Subcutaneous abdominal adipose tissue (tissue), 5 donors: Measurements from ENCODE around the gene CACNA1H.
"Not testable (repeated sequence)": the region's sequence is repeated elsewhere in the genome, so short reads cannot be mapped to it uniquely, and the experiment has no call there.

Experiments
- H3K27ac ChIP-seq: one replicate; pipeline ENCODE4 v1.7.0; 2013; ENCODE audit warnings: low read depth, mild to moderate bottlenecking, inconsistent platforms, low read length, moderate library complexity
- H3K27me3 ChIP-seq, 5 donors: one replicate each; pipeline ENCODE4 v1.7.0; 2013; ENCODE audit warnings: low read length in 5 of 5, inconsistent platforms in 1 of 5; ENCODE audit not compliant: control insufficient read depth in 5 of 5, insufficient read depth in 4 of 5
- H3K36me3 ChIP-seq, 5 donors: one replicate each; pipeline ENCODE4 v1.7.0; 2013; ENCODE audit warnings: low read length in 5 of 5; ENCODE audit not compliant: control insufficient read depth in 5 of 5, insufficient read depth in 5 of 5
- H3K4me1 ChIP-seq, 5 donors: one replicate each; pipeline ENCODE4 v1.7.0; 2013; ENCODE audit warnings: low read length in 5 of 5, mild to moderate bottlenecking in 3 of 5, moderate library complexity in 1 of 5; ENCODE audit not compliant: control insufficient read depth in 5 of 5, insufficient read depth in 5 of 5
- H3K4me3 ChIP-seq, 5 donors: one replicate each; pipeline ENCODE4 v1.7.0; 2013; ENCODE audit warnings: low read length in 5 of 5, low read depth in 1 of 5
- H3K9ac ChIP-seq, 5 donors: one replicate each; pipeline ENCODE4 v1.7.0; 2013; ENCODE audit warnings: low read length in 5 of 5, mild to moderate bottlenecking in 4 of 5, moderate library complexity in 3 of 5
- H3K9me3 ChIP-seq, 5 donors: one replicate each; pipeline ENCODE4 v1.7.0; 2013; ENCODE audit warnings: low read length in 5 of 5; ENCODE audit not compliant: control insufficient read depth in 5 of 5
- donor health status: healthy.
- donor health status: healthy.
- donor health status: healthy.
- donor health status: healthy.
- donor health status: healthy.

Gene CACNA1H

DNA sequence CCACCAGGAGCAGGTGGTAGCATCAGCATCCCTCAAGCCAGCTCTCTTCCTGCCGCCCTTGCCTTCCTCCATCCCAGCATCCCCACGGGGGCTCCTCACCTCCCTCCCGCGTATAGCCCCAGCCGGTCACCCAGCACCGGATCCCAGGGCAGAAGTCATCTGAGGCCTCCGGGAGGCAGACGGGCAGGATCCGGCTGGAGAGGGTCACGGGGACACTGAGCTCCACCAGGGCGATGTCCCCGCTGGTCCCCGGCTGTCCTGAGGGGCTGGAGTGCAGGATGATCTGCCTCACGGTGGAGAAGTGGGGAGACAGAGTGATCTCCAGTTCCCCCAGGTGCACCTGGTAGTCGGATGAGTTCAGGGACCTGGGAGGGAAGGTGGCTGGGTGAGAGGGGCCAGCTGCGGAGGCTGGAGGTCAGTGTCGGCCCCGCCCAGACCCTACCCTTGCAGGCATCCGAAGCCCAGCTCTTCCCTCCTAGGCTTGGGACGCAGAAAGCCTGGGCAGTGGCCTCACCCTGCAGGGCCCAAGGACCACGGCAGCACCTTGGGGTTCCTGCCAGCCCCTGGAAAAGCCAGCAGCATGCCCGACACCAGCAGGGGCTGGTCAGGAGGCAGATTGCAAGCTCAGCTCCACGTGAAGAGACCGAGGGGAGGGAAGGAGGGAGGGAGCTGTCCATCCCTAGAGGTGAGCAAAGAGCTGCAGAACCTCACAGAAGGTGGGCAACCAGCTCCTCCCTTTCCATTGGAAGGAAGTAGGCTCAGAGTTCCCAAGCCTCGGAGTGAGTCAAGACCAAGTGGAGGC, 69.8 kb downstream of the CACNA1H start:
- no peaks in the 10 kb centered on the region for H3K36me3 ChIP-seq
- no peak overlapping the region for H3K27ac ChIP-seq
- no peak overlapping the region for H3K4me3 ChIP-seq
- H3K4me1 ChIP-seq = no peaks in the 10 kb centered on the region
- no peak overlapping the region for H3K9ac ChIP-seq
- no peaks in the 10 kb centered on the region for H3K9me3 ChIP-seq
- H3K27me3 ChIP-seq = peaks cover 0 to 15% (median 3%) of the 10 kb centered on the region in 5 donors

DNA sequence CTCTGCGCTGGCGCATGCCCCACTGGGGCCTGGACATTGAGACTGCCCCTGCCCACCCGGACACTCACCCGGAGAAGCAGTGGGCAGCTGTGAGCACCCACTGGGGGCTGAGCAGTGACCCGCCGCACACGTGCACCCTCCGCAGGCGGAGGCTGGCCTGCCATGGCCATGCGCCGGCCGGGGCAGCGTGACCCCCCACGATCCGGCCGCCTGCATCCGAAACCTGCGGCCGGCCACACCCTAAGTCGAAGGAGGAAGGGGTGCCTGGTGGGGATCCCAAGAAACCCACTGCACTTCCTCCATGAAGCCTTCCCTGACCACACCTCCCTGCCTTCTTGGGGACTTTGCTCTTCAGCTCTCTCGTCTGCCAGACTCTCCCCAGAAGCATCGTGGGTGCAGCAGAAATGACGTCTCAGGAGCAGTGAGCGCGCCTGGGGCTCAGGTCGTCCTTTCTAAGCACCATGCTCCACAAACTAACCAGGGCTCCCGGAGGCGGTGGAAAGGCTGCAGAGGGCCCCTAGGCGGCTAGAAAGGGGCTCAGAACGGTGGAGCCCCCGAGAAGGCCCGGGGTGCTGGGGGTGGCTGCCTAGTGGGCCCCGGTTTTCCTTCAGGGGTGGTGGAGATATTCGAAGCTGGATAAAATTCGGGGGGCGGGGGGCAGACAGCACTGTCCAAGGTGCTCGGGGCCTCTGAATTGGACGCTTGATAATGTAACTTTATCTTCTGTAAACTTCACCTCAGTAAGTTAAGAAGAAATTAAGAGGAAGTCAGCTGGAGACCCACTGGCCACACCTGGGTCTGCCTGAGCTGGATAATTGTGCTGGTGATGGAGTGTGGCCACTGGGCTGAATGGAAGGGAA, 70.7 kb downstream of the CACNA1H start:
- Histone ChIP-seq H3K9ac (no peak overlapping the region), H3K36me3 (no peaks in the 10 kb centered on the region), H3K4me1 (no peaks in the 10 kb centered on the region), H3K27me3 (peaks cover 0 to 10% (median 0%) of the 10 kb centered on the region in 5 donors), H3K9me3 (no peaks in the 10 kb centered on the region), H3K27ac (no peak overlapping the region), H3K4me3 (no peak overlapping the region)

DNA sequence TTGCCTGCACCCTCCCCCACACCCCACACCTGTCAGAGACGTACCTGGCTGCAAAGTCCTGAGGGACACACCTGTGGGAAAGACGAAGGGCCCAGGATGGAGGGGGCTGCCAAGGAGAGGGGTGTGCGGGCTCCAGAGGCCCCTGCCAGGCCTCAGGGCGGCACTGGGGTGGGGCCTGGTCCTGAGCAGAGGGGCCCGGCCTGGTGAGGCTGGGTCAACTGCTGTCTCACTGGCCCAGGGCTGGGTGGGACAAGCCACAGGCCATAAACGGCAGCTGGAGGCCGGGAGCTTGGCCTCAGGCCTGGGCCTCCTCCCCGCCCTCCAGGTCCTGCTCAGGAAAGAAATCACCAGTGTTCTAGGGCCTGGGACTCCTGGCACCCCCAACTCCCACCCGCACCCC, 71.7 kb downstream of the CACNA1H start:
- no peak overlapping the region for H3K9ac ChIP-seq
- H3K27ac ChIP-seq = no peak overlapping the region
- no peaks in the 10 kb centered on the region for H3K36me3 ChIP-seq
- no peaks in the 10 kb centered on the region for H3K4me1 ChIP-seq
- no peak overlapping the region for H3K4me3 ChIP-seq
- no peaks in the 10 kb centered on the region for H3K9me3 ChIP-seq
- H3K27me3 ChIP-seq = peaks cover 0 to 10% (median 0%) of the 10 kb centered on the region in 5 donors

DNA sequence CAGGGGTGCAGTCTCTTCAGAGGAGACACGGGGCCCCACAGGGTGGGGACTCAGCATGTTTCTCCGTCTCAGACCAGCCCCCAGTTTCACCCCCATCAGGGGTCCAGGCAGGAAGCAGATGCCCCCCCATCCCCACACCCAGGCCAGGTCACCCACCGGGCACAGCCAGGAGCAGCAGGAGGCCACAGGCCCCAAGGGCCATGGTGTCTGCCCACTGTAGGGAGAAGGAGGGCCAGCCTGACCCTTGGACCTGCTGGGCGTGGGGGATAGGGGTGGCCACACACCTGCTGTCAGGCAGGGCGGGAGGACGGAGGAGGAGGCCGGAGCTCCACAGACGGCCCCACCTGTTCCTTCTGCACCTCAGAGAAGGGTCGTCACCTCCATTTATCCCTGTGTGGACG, 72.1 kb downstream of the CACNA1H start, which contains the start of gene TPSG1:
TPSG1 (minus strand) TSS at position 218 of the 401 bp plus-strand sequence; CDS start at position 202, 16 bp downstream.
- Histone ChIP-seq H3K27me3 (peaks cover 0 to 10% (median 0%) of the 10 kb centered on the region in 5 donors), H3K4me3 (no peak within 1 kb of the TSS)

DNA sequence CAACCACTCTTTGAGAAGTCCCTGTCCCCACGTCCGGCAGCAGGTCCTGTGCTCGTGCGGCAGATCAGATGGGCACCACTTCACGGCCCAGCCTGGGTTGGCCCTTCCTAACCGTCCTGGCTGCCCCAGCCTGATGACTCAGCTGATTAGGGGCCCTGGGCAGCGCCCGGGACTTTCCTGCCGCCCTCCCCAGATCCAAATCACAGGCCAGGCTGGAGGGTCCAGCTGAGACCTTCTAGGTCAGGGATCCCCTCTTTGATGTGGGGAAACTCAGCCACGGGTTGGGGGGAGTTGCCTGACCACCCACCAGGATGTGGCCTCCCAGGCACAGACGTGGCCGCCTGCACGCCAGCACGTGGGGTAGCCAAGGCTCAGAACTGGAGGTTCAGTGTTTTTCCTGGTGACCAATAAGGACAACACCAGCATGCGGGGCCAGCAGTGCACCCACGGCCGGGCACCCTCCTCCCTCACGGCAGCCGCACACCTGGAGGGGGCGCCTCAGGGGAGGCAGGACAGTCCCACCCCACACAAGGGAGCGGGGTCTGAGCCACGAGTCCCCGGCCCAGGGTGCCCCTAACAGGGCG, 72.9 kb downstream of the CACNA1H start:
- not testable (repeated sequence) for H3K4me3 ChIP-seq, H3K9ac ChIP-seq, H3K4me1 ChIP-seq, H3K36me3 ChIP-seq, H3K9me3 ChIP-seq, H3K27me3 ChIP-seq, H3K27ac ChIP-seq

More for the DNA sequence above, 72.1 kb downstream of the CACNA1H start, which contains the start of gene TPSG1:
- H3K9ac ChIP-seq = no peak within 1 kb of the TSS
- no peak within 1 kb of the TSS for H3K27ac ChIP-seq
- no peaks in the 10 kb centered on the region for H3K4me1 ChIP-seq
- H3K36me3 ChIP-seq = no peaks in the 10 kb centered on the region
- no peaks in the 10 kb centered on the region for H3K9me3 ChIP-seq

DNA sequence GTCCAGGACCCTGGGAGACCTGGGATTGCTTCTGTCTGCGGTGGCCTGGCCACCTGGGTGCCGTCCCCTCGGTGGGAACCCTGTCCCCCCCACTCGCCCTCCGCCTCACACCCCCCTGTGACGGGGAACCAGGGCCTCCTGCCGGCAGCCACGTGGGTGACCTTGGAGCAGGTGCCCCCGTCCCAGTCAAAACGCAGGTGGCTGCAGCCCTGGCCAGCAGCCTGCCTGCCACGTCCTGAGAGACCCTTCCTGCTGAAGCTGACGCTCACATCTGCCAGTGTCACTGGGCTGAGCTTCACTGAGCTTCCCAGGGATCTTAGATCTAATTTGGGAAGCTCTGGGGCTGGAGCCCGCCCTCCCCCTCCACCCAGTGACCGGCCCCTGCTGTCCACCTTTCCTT, 73.8 kb downstream of the CACNA1H start:
- H3K27ac ChIP-seq, H3K4me3 ChIP-seq, H3K9ac ChIP-seq, H3K4me1 ChIP-seq, H3K27me3 ChIP-seq, H3K9me3 ChIP-seq, H3K36me3 ChIP-seq: not testable (repeated sequence)

DNA sequence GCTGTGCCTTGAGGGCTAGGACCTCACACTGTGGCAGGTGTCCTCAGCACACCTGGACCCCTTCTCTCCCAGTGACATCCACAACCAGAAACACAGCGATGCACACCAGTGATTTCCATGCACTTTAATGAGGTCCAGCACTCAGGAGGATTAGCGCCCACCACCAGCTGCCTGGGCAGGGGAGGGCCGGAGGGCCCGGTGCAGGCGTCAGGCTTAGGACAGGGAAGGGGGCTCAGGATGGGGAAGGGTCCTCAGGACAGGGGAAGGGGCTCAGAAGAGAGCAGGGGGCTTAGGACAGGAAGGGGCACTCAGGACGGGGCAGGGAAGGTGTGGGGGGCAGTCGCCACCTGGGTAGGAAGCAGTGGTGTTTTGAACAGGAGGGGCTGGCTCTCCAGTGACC, 75.3 kb downstream of the CACNA1H start:
- H3K4me1 ChIP-seq, H3K9me3 ChIP-seq, H3K27me3 ChIP-seq, H3K9ac ChIP-seq, H3K36me3 ChIP-seq, H3K4me3 ChIP-seq, H3K27ac ChIP-seq: not testable (repeated sequence)

DNA sequence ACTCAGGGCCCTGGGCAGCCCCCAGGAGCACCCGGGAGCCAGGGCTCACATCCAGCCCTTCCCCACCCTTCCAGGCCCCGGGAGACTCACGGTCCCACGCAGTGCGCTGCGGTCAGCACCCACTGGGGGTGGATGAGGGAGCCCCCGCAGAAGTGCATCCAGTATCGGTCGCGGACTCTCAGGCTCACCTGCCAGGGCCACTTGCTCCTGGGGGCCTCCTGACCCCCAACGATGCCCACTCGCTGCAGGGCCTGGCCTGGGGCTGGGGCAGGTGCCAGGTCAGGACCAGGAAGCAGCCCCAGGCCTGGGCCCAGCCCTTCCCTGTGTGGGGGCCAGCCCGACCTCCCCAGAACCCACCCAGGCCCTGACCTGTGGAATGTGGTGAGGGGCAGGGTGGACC, 76.6 kb downstream of the CACNA1H start:
- not testable (repeated sequence) for H3K9ac ChIP-seq, H3K27ac ChIP-seq, H3K36me3 ChIP-seq, H3K4me3 ChIP-seq, H3K27me3 ChIP-seq, H3K9me3 ChIP-seq, H3K4me1 ChIP-seq

DNA sequence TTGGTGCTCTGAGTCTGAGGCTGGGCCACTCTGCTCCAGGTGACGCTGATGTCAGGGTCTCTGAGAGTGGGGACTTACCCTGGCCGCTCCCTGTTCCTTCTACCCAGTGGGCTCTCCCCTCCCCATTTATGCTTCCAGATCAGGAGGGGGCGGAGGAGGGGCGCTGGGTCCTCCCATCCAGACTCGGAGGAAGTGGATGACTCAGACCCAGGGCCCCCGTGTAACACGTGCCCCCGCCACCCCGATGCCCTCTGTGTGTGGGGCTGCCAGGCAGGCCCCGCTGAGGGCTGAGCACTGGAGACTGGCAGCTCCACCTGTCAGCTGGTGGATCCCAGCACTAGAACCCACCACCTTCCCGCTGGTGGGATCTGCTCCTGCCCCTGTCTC, 77.2 kb downstream of the CACNA1H start, which contains the start of gene TPSB2:
TPSB2 (minus strand) TSS at position 101 of the 387 bp plus-strand sequence. CDS start 233 bp downstream, outside the sequence.
- H3K9me3 ChIP-seq, H3K4me1 ChIP-seq, H3K27me3 ChIP-seq, H3K36me3 ChIP-seq, H3K4me3 ChIP-seq, H3K27ac ChIP-seq, H3K9ac ChIP-seq: not testable (repeated sequence)
